ENCODE measurements around the gene HPCAL1.

Gene HPCAL1

DNA sequence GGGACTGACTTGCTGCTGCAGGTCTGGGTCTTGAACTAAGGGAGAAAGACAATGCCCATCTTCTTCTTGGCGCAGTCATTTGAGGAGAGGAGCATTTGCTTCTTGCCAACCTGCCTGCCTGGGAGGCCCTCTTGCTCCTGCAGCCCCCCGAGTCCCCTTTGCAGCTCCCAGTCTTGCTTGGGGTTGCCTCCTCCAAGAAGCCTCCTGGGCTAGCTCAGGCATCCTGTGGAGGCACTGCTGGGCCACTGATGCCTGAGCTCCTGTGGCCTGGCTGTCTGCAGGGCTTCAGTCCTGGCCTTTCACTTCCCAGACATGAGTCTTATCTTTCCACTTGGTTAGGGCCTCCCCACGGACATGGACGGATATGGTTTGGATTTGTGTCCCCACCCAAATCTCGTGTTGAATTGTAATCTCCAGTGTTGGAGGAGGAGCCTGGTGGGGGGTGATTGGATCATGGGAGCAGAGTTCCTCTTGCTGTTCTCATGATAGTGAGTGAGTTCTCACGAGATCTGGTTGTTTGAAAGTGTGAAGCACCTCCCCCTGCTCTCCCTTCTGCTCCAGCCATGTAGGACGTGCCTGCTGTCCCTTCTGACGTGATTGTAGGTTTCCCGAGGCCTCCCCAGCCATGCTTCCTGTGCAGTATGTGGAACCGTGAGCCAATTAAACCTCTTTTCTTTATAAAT is 17.3 kb downstream of the HPCAL1 start:
- in situ Hi-C loops (cut with HindIII; ENCODE audit: low sequenced_read_pairs) = no loop called here

GRCh38 chr2:10320575-10320931 is 17.8 kb downstream of the HPCAL1 start:
- in situ Hi-C loops (cut with HindIII; ENCODE audit: low sequenced_read_pairs) = no loop called here

GRCh38 chr2:10320933-10321332 is 18.2 kb downstream of the HPCAL1 start:
- in situ Hi-C loops (cut with HindIII; ENCODE audit: low sequenced_read_pairs) = no loop called here

- in situ Hi-C loops (cut with HindIII; ENCODE audit: low sequenced_read_pairs) = no loop called here
Observed at GRCh38 chr2:10321622-10322021, 18.9 kb downstream of the HPCAL1 start.

DNA sequence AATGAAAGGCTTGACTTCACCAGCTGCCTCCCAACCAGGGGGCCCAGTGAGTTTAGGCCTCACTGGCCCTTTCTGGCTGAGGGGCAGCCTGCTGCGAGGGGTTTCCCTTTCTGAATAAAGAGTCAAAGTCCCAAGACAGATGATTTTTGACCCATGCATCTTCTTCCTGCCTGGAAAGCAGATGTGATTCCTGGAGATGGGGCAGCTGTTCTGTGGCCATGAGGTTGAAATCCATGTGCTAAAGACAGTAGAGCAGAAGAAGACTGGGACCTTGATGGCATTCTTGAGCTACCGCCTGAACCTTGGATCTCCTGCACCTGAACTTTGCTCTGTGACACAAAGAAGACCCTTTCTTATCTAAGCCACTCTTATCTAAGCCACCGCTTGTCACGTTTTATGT is 19.8 kb downstream of the HPCAL1 start:
- in situ Hi-C loops (cut with HindIII; ENCODE audit: low sequenced_read_pairs) = no loop called here

- in situ Hi-C loops (cut with HindIII; ENCODE audit: low sequenced_read_pairs) = no loop called here
Observed at GRCh38 chr2:10322973-10323372, 20.3 kb downstream of the HPCAL1 start.

DNA sequence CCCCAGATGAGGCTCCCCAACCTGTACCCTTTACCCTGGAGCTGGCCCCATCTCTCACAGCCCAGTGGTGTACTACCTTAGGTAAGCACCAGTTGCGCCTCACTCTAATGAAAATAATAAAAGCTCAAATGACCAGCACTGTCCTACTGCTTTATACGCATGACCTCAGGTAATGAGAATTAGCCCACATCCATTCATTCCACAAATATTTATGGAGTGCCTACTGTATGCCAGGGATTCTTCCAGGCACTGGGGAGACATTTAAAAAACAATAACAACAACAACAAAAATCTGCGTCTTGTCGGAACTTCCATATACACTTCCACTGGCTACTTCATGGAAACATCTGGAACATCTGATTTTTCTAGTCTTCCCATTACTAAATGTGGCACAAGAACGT is 20.8 kb downstream of the HPCAL1 start:
- in situ Hi-C loops (cut with HindIII; ENCODE audit: low sequenced_read_pairs) = no loop called here

- in situ Hi-C loops (cut with HindIII; ENCODE audit: low sequenced_read_pairs) = no loop called here
Observed at GRCh38 chr2:10324095-10324832, 21.6 kb downstream of the HPCAL1 start.

DNA sequence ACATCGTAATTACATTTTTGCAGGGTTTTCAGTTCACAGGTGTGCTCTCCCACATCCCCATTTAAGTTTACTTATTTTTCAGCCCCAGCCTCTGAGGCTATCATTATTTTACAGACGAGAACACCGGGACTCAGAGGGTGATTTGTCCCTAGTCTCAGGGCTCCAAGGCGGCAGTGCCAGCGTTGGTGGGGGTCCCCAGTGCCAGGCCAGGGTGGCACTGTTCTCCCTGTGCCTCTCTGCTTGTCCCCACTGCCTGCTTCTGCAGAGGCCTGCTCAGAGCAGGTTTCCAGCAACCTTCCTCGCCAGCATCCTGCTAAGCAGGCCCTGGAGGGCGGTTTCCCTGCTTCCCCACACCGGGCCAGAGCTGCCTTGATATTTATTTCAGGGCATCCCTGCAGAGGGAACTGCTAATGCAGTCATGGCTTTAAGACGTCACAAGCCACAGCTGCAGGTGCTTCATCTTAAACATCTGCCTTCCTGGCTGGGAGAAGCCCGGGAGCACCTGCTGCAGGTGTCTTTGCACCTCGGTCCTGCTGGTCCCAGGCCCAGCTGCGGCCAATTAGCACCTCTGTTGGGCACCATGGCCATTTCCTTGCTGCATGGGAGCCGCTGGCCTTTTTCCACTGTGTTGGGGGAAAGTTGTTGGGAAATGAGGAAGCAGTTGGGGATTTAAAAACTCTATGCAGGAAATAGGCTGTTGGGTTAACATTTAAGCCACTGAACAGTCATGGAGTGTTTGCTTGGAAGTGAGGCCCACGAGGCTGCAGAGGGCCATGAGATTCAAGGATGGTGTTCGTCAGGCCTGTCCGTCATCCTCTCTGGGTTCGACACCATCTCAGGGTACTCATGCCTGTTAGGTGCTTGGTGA is 22.8 kb downstream of the HPCAL1 start:
- in situ Hi-C loops (cut with HindIII; ENCODE audit: low sequenced_read_pairs) = no loop called here

DNA sequence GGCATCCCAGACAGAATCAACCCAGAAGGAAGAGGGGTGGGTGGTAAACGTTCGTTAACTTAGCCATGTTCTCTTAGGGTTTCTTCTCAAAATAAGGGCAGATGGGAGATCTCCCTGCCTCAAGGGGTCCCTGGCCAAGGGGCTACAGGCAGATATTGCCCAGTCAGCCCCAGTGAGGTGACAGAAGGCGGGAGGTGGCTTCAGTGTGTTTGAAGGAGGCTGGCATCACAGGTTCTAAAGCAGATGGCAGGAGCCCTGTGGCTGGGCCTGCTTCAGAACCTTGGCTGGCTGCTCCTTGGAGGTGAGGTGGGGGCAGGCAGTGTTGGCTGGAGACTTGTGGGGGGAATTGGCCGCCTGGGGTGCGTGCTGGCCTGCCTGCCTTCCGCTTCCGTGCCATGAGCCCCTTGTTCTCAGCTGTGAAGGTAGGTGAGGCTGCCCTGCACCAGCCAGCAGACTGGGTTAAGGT is 23.5 kb downstream of the HPCAL1 start:
- in situ Hi-C loops (cut with HindIII; ENCODE audit: low sequenced_read_pairs) = no loop called here

DNA sequence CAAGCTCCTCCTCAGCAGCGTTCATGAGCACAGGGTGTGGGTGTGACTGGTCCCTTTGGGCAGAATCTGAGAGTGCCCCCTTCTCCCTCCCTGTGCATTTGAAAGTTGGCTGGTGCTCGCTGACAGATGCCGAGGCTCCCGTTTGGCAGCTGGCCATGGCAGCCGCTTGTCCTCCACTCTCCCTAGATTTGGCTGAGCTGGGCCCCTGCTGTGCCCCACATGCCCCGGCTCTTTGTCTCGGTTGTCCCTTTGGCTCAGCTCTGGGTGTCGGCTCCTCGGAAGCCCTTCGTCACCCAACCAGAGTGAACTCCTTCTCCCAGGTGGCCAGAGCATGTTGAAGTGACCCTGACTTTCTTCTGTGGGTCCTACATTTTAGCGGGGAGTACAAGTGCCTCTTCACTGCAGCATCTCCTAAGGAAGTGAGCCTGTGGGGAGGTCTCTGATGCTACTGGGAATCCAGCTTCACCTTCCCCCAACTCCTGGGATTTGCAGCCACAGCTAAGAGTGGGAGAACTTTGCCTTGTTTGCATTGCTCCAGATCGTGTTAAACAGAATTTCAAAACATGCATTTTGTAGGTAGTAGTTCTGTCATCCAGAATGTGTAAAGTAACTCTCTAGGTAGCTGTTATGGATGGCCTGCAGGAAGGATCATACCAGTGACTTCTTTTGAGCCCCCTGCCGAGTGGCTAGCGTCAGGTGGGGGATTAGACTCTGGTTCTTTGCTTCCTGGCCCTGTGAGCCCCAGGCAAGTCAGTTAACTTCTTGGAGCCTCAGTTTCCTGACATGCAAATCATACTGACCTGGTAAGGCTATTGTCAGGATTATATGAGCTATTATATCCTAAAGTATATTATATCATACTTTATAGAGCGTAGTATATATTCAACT is 24.2 kb downstream of the HPCAL1 start:
- in situ Hi-C loops (cut with HindIII; ENCODE audit: low sequenced_read_pairs) = no loop called here

DNA sequence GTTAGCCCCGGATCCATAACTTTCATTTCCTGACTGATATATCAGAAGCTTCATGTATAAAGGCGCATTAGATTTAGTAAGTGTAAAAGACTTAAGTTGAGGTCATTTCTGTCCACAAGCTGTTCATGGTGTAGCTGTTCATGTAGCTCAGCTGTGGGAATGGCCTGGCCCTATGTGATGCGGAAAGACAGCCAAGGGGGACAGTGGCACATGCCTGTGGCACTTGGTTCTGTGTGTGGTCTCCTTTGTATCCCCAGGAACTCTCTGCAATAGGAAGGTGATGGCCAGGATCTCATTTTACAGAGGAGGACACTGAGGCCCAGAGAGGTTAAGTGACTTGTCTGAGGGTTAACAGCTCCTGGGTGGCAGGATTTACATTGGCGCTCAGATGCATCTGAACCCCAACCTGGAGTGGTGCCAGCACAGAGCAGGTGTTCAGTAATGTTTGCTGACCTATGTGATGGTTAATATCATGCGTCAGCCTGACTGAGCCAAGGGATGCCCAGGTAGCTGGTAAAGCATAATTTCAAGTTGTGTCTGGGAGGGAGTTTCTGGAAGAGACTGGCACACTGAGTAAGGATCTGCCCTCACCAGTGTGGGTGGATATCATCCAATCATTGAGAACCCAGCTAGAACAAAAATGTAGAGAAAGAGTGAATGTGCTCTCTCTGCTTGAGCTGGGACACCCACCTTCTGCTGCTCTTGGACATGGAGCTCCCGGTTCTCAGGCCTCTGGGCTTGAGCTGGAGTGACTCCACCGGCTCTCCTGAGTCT is 25.4 kb downstream of the HPCAL1 start:
- in situ Hi-C loops (cut with HindIII; ENCODE audit: low sequenced_read_pairs) = no loop called here

DNA sequence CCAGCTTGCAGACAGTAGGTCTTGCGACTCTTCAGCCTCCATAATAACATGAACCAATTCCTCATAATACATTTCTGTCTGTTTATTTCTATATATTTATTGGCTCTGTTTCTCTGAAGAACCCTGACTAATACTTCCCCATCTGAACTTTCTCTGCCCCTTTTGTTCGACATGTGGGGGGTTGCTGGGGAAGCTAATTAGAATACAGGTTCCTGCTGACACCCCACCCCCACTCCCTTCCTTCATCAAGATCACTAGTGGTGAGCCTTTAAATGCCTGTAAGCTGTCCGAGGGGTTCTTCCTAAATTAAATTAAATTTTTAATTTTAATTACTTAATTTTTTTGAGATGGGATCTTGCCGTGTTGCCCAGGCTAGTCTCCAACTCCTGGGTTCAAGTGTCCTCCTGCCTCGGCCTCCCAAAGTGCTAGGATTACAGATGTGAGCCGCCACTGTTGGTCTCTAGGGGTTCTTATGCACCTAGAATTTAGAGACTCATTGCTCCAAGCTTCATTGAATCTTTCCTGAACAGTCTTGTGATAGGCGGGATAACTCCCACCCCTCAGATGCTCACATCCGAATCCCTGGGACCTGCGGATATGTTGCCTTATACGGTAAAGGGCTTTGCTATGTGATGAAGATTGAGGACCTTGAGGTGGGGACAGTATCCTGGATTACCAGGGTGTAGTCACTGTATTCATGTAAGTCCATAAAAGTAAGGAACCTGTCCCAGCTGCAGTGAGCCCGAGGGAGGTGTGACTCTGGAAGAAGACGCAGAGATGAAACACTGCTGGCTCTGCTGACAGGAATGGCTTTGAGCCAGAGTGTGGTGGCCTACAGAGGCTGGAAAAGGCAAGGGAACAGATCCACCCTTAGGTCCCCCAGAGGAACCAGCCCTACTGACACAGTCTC is 26.2 kb downstream of the HPCAL1 start:
- in situ Hi-C loops (cut with HindIII; ENCODE audit: low sequenced_read_pairs) = no loop called here

GRCh38 chr2:10329580-10329879 is 26.8 kb downstream of the HPCAL1 start:
- in situ Hi-C loops (cut with HindIII; ENCODE audit: low sequenced_read_pairs) = no loop called here

- in situ Hi-C loops (cut with HindIII; ENCODE audit: low sequenced_read_pairs) = loop anchor here (5.0 kb wide), 1 partner anchor 62 kb away; no protein-coding TSS in a partner anchor
Observed at GRCh38 chr2:10329880-10330699, 27.4 kb downstream of the HPCAL1 start.

- in situ Hi-C loops (cut with HindIII; ENCODE audit: low sequenced_read_pairs) = loop anchor here (5.0 kb wide), 1 partner anchor 62 kb away; no protein-coding TSS in a partner anchor
Observed at GRCh38 chr2:10330700-10331026, 28.0 kb downstream of the HPCAL1 start.

DNA sequence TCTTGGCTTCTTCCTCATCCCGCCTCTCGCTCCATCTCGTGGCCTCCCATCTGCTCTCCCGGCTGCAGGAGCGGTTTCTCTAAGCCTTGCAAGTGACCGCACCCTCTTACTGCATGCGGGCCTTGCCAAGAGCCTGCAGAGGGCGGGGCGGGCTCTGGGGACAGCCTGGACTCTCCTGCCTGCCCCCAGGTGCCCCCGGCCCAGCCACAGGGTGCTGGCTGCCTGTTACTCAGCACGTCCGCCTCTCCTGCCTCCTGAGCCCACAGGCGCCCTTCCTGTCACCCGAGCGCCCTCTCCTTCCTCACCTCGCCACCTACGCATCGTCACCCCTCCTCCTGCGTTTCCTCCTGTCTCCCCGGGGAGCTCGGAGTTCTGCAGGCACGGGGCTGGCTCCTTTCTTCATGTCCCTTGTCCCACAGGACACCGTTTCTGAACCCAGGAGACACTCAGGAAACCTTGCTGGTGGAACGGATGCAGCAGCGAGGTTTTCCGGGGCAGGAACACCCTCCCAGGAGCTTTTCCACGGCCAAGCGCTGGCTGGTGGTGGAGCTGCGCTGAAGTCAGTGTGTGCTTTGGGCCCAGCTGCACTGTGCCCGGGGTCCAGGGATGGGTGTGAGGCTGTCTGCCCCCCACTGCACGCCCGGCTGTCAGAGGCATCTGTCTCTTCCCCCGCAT is 28.5 kb downstream of the HPCAL1 start:
- in situ Hi-C loops (cut with HindIII; ENCODE audit: low sequenced_read_pairs) = loop anchor here (5.0 kb wide), 1 partner anchor 61 kb away; no protein-coding TSS in a partner anchor
